IPS-NIHi7 (cell line): ENCODE measurements around the gene WWTR1.

ENCODE experiments used
- DNase-seq: peaks from one replicate; pipeline ENCODE4 v3.0.0; 2012; ENCODE audit warnings: mixed read lengths; ENCODE audit errors: extremely low spot score

Gene WWTR1

DNA sequence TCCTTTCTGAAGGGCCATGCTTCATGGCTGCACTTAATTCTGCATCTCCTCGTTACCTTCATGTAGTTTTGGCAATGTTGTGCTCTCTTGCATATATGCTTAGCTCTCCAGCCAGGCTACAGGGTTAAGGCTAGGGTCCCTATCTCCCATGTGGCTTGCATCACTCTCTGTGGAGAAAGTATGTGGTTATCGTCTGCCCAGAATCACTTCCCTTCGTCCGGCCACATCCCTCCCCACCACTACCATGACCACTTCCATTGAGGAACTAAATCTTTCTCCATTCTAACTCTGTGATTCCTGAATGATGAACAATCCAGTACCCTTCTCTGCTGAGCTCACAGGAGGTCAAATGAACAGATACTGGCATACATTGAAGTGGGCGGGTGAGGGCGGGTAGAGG lies 34.0 kb downstream of the WWTR1 start:
- no peak for DNase-seq

DNA sequence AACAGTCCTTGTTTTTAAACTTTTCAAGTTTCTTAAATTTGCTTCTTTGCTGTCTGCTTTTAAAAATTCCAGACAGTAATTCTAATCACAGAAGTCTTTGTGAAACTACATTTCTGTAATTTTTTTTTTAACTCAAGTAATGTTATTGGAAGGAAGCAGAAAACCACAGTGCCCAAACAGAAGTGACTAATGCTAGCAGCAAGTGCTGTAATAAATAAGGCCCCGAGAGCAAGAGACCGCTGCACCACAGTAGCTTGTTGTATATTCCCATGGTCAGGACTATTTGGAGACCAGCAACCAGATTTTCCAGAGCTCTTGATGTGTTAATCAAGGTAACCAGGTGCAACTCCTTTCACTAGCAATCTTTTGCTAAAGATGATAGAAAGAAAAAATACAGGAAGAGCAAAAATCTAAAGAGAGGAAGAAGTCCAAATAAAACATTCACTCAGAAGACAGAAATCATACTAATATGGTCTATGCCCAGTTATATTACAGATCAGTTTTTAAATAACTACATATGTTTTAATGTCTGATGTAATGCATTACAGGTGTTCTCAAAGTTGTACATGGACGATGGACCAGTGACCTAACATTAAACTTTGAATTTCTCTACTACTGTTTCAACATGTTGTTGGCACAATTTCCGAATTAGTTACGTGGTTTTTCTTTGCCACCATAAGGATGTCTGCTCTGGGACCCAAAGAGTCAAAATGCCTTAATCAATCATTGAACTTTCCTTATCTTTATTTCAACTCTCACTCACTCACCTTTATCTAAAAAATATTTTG lies 36.4 kb downstream of the WWTR1 start:
- no peak for DNase-seq

DNA sequence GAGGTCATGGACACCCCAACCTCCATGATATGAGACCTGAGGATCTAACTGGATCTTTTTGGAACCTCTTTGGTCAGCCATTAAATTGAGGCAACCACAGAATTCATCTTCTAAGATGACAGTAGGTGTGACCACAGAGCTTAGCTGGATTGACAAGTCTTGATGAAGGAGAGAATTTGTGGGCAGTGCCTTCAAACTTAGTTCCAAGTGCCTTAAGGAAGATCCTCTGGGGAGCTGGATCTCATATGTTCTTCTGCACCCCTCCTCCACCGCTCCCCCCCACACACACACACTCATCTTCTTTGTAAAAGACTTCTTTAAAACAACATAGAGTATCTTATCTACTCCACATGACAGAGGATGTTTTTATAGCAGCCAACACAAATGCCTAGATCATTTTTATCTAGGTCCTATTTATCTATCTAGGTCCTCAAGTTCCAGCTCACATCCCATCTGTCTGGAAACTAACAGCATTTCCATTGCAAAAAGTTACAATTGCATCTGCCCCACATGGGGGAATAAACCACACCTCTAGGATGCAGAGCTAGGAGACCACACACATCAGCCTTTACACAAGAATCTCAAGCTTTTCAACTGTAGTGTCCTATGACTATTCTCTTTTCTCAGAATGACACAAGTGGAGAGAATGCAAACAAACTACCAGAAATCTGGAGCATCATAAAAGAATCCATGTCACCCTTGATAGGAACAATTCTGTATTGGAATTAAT lies 37.4 kb downstream of the WWTR1 start:
- no peak for DNase-seq

DNA sequence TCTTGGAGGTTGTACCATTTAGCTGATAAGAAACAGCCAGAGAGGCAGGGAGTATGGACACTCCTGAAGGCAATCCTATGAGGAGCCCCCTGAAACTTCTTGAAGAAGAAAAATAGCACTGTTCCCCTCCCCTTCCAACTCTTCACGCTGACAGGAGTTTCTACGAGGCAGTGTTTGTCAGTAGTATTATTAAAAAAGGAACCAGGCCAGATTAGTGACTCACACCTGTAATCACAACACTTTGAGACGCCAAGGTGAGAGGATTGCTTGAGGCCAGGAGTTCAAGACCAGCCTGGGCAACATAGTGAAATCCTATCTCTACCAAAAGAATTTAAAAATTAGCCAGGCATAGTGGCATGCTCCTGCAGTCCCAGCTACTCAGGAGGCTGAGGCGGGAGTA lies 38.7 kb downstream of the WWTR1 start:
- no peak for DNase-seq

DNA sequence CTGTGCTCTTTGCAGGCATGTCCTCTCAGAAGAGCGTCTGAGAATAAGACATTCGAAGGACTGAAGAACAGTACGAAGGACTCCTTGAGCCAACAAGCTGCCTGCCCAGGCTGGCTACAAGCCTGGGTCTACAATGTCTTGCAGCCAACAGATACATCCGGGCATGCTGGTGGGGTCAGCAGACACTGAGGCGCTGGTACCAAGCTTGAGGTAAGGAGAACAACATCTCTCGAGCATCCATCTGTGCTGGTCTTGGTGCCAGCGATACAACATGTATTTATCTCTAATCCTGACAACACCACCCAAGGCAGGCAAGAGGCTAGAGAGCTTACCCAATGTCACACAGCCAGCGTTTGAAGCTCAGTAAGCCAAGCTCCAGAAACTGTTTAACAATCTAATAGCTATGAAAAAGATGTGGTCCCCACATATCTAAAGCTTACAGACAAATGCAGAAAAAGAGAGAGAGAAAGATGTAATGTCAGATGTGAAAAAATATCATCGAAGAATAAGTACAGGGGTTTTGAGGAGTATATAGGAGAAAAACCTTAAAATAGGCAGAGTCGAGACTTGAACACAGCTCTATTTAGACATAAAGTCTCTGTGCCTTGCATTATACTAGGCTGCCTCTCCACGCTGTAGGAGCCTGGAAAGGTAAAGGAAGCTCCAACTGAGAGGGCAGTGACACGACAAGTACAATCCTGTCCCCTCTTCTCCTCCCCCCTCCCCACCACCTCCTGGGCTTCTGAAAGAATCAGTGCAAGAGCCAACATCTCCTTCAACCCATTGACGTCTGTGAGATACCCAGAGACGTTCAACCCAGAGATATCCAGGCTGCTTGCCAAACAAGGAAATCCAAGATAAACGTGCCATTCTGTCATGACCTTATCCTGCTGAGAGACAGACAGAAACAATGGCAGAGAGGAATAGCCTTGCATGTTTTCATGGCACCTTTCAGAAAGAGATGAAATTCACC lies 39.4 kb downstream of the WWTR1 start:
- peak; percentile 31 for DNase-seq

DNA sequence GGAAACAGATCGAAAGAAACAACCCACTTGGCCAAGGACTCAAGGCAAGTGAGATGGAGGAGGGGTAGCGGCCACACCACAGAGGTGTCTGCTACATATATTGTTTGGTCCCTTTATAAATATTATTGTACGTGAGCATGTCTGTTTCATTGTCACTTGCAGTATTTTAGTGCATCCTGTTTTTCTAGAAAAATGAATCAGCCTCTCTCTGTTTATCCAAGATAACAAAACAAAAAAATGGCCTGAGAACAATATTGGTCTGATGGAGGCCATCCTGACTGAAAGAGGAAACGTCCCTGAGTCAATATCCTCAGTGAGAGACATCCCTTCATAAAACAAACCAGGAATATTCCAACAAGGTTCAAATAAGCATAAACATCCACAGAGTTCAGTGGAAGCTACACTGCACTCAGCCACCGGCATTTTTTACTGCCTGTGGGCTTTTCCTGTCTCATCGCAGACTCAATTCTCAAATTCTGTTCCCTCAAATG lies 42.0 kb downstream of the WWTR1 start:
- no peak for DNase-seq

DNA sequence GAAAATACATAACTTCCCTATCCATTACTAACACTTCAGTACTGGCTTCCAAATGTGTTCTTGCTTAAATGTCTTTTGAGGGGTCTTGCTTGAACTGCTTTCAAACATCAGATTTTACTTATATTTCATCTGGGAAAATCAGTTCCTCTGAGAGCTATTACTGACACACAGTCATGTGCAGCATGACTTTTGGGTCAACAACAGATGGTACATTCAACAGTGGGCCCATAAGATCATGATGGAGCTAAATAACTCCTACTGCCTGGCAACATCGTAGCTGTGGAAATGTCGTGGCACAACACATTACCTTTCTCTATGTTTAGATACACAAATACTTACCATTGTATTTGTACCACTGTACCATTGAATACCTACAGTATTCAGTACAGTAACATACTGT lies 43.8 kb downstream of the WWTR1 start:
- DNase-seq: no peak

DNA sequence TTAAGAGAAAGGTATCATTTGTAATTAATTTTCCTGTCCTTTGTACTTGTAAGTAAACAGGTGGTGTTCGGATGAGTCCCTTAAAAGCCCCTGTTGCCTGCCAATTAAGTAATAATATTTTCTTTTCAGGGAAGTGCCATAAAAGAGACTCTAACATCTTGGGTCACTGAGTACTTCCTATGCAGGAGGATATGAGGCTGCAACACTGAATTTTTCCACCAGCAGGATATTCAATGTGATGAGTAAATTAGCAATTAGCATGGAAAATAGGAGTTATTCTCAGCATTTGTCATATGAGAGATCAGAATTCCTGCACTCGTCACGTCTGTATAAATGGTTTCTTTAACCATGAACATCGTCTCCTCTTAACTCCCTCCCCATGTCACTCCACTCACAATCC lies 45.4 kb downstream of the WWTR1 start:
- no peak for DNase-seq

DNA sequence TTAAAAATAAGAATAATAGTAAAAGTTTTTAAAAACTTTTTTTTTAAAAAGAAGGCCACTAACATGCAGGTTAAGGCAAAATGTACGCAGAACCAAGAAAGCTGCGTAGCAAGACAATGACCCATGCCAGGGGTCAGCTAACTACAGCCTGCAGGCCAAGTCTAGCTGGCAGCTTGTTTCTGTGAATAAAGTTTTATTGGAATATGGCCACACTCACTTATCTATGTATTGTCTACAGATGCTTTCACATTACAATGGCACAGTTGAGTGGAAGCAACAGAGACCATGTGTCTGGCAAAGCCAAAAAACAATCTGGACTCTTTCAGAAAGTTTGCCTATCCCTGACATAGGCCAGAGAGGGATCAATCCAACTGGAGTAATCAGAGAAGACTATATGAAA lies 46.7 kb downstream of the WWTR1 start:
- no peak for DNase-seq

DNA sequence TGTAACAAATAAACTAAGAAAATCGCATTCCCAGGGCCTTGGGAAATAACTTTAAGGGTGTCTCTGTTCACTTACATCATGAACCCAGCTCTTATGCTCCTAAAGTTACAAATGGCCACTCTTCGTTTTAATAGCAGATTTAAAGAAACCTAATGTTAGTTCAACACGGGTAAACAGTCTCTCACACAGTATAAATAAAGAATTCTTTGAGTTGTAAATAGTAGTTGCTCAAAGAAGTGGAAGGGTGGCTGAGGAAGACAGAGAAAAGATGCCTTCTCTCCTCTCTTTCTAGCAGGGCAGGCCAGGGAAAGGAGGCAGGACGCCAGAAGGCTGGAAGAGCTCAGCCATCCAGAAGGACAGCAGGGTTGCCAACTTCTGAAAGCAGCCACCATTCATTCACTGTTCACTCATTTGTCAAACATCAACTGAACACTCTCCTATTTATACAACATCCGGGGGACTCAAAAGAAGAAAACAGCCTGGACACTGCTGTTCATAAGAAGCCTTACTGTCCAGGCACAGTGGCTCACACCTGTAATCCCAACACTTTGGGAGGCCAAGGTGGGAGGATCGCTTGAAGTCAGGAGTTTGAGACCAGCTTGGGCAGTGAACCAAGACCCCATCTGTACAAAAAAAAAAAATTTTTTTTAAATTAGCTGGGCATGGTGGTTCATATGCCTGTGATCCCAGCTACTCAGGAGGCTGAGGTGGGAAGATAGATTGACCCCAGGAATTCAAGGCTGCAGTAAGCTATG lies 47.3 kb downstream of the WWTR1 start:
- DNase-seq: no peak

DNA sequence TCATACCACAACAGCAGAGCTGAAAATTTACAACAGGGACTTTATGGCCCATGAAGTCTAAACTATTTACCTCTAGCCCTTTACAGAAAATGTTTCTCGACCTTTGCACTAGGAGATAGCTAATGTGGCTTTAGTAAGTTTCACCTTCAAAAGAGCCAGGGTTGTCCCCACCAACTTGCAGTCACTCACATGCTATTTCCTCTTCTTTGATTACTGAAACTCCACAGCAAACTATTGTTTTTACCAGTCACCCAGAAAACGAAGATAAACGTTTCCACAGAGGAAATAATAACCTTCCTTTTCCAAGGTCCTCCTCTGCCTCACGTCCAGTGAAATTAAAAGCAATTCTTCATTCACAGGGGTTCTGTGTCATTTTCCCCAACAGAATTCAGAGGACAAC lies 48.2 kb downstream of the WWTR1 start:
- DNase-seq: no peak

DNA sequence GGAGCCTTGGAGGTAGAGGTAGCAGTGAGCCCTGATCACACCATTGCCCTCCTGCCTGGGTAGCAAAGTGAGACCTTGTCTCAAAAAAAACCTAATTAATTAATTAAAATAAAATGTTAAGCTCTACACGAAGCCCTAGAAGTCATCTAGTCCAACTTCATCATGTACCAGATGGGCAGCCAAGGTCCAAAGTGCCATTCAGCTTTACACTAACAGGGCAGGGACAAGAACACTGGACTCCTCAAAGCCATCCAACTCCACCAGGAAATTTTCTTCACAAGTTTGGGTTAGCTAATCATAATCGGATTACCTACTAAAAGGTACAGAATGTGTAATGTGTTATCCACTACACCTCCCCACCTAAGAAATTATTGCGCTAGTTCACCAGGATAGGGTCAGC lies 48.8 kb downstream of the WWTR1 start:
- DNase-seq: no peak

DNA sequence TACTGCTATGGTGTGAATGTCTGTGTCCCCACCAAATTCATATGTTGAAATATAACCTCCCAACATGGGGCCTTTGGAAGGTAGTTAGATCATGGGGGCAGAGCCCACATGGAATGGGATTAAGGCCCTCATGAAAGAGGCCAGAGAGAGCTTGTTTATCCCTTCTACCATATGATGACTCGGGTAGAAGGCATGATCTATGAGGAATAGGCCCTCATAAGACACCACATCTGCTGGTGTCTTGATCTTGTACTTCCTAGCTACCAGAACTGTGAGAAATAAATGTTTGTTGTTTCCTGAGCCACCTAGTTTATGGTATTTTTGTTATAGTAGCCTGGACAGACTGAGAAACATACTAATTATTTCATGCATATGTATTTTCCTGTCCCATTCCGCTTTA lies 51.9 kb downstream of the WWTR1 start:
- no peak for DNase-seq

DNA sequence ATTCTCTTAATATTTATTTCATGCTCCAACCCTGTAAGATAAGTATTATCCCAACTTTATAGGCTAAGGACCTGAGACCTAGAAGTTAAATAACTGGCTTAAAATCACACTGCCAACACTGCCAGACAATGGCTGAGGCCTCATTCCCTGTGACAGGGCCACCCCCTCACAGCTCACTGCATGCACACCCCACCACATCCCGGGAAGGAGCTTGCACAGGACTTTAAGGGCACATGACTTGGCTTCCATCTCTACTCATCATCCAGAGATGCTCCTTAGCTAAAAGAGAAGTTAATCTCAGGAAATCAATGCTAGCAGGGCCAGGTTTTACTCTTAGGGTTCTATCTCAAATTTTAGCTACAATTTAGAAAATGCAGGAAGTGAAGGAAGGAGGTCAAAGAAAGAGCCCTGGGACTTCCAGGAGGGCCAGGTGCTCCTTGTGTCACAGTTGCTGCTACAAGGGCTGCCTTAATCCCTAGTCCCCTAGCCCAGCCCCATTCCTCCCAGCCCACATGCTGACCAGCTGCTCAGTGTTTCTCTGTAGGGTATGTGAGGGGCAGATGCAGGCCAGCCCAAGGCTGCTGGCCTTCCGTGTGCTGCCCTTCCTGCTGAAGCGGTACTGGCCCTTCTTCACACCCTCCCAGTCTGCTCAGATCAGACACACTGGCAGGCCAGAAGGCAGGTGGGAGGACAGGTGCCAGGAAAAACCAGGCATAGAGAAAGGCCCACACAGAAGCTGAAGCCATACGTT lies 53.5 kb downstream of the WWTR1 start:
- peak; percentile 58 for DNase-seq

DNA sequence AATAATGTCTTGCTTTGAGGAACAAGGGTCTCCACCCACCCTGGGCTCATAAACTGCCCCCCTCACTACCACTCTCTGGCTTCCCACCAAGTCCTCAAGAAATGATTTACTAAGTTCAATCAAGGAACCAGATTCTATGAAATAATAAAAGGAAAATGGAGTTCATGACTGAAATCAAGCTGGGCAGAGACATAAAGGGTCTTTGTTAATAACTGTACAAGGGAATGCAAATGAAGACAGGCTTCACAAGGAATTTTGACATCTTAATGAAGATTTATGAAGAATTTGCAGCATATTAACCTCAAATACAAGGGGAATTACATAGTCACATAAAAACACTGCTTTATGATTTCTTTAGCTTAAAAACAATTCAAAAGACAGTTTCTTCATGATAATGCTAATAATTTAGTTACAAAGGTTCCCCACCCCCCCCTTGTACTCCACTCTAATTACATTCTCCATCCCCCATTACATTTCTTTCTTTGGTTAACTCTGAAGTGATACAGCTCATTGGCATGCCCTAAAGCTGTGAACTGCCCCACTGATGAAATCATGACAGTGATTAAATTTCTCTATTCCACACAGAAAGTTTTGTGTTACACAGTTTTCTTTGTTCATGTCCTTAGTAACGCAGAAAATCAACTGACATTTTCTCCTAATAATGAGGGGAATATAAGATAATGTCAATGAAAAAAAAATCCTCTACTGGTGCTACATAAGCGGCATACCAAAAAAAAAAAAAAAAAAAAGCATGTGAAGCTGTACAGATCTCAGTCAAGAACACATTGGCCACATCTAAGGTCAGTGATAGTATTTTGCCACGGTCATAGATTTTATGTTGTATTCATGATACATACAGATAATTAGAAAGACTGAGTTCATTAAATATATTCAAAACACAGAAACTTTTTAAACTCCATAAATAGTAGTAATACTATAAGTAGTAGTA lies 54.4 kb downstream of the WWTR1 start:
- no peak for DNase-seq

DNA sequence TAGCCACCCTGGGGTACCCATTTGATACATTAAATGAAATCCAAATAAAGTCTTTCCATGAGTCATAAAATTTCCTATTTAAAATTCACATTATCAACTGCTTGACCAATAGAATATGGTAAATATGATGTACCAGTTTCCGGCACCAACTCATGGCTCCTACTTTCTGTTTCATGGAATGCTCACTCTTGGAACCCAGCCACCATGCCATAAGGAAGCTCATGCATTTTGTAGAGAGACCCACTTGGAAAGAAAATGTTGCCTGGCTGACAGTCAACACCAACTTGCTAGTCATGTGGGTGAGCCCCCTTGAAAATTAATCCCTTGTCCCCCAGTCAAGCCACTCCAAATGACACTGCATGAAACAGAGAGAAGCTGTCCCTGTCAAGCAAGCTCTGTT lies 57.2 kb downstream of the WWTR1 start:
- no peak for DNase-seq

DNA sequence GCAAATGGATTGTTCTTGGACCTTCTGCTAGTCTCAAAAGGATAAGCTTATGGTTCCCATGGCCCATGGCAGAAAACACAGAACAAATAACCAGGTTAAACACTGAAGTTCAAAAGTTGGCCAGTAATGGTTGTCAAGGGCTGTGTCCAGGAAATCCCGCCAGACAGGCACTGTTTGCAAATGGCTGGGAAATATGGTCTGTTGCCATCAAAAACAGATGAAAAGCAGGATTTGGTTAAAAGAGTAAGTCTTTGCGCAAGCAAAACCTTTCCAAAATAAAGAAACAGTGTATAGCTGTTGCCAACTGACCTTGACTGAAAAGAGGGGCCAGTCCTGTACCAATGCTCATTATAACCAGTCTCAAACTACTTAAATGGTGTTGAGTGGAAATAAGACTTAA lies 58.6 kb downstream of the WWTR1 start:
- no peak for DNase-seq

DNA sequence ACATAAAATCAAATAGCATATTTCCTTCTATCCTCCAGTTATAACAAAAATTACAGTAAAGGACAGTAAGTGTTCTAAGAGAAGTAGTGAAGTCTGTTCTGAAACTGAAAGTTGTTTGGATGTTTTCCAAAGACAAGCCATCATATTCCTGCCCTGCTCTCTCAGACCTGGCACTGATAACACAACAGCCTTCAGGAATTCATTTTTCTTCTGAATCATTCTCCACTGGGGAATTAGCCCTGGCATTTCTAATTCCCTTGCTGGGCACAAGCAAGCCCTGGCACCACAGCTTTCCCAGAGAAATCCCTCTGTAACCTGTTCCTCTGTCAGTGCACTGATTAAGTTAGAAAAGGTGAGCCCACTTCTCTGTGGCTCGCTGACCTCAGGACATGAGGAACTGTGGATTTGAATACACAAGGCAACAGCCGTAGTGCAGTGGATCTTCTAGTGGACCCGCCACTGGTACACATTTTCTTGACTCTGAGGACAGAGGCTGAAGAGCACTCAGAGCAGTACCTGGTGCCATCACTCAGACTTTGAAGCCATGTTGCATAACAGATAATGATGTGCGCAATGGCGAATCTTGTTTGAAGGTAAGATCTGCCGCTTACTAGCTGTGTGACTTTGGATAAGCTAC lies 61.6 kb downstream of the WWTR1 start:
- DNase-seq: no peak
